OCI-LY7 (cell line): Measurements from ENCODE around the gene TXK.

ENCODE experiments used
- EZH2phosphoT487 ChIP-seq: fragments of 200-600 bp; sonication (generic); IDR thresholded peaks from 2 replicates; pipeline ENCODE4 v1.6.1; 2018; ENCODE audit warnings: low read depth, borderline replicate concordance, mild to moderate bottlenecking, mixed run types, antibody characterized with exemption, low read length, moderate library complexity, mixed read lengths
- TF ChIP-seq, protein P1 (sequence below): fragments of 200-600 bp; sonication (generic); conservative IDR thresholded peaks from 2 replicates; pipeline ENCODE4 v1.5.1; 2014; ENCODE audit warnings: mild to moderate bottlenecking, antibody characterized with exemption, low read length, moderate library complexity, mixed read lengths

DNA sequence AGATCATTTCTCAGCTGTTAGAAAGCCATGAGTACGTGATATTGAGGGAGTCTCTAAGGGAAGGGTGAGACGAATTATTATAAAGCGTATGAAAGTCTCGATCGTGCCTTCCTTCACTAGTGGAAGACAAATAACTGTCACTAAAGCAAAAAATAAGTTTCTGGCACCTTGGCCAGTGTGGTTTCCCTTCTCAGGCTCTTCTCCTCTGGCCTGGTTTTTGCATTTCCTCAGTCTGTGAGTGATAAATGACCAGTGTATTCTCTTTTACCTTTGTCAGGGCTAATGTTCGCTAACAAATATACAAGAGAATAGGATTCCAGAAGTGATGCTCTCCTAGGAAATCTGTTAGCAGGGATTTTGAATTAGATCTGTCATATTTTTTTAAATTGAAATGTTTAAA is 19.6 kb downstream of the TXK start:
- TF ChIP-seq, protein P1, sequence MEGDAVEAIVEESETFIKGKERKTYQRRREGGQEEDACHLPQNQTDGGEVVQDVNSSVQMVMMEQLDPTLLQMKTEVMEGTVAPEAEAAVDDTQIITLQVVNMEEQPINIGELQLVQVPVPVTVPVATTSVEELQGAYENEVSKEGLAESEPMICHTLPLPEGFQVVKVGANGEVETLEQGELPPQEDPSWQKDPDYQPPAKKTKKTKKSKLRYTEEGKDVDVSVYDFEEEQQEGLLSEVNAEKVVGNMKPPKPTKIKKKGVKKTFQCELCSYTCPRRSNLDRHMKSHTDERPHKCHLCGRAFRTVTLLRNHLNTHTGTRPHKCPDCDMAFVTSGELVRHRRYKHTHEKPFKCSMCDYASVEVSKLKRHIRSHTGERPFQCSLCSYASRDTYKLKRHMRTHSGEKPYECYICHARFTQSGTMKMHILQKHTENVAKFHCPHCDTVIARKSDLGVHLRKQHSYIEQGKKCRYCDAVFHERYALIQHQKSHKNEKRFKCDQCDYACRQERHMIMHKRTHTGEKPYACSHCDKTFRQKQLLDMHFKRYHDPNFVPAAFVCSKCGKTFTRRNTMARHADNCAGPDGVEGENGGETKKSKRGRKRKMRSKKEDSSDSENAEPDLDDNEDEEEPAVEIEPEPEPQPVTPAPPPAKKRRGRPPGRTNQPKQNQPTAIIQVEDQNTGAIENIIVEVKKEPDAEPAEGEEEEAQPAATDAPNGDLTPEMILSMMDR: no peak
- TF ChIP-seq EZH2phosphoT487: no peak
